Activated naive CD4-positive, alpha-beta T cell treated with anti-CD3 and anti-CD28 coated beads, Interleukin-2, amount 50 U/mL, for 24 hours (primary cell): ENCODE measurements around the gene ACAN.

ENCODE experiments used
- H3K27ac Mint-ChIP-seq: one replicate; pipeline ENCODE4 v1.8.0; 2021; ENCODE audit warnings: mild to moderate bottlenecking, mixed read lengths
- H3K27me3 Mint-ChIP-seq: one replicate; pipeline ENCODE4 v1.8.0; 2021; ENCODE audit warnings: mixed read lengths
- H3K36me3 Mint-ChIP-seq: one replicate; pipeline ENCODE4 v1.8.0; 2021; ENCODE audit warnings: mixed read lengths
- H3K4me1 Mint-ChIP-seq: one replicate; pipeline ENCODE4 v1.8.0; 2021; ENCODE audit warnings: mixed read lengths
- H3K4me3 Mint-ChIP-seq: one replicate; pipeline ENCODE4 v1.8.0; 2021; ENCODE audit warnings: mild to moderate bottlenecking, mixed read lengths
- H3K9me3 Mint-ChIP-seq: one replicate; pipeline ENCODE4 v1.8.0; 2021; ENCODE audit warnings: mixed read lengths

Gene ACAN

GRCh38 chr15:88896333-88897033, 93.2 kb downstream of the ACAN start:
- peak overlapping the region; percentile 33 for H3K27ac Mint-ChIP-seq
- no peaks in the 10 kb centered on the region for H3K27me3 Mint-ChIP-seq
- H3K4me1 Mint-ChIP-seq: peaks cover 40% of the 10 kb centered on the region
- H3K36me3 Mint-ChIP-seq: no peaks in the 10 kb centered on the region
- peak overlapping the region; percentile 26 for H3K4me3 Mint-ChIP-seq
- no peaks in the 10 kb centered on the region for H3K9me3 Mint-ChIP-seq

DNA sequence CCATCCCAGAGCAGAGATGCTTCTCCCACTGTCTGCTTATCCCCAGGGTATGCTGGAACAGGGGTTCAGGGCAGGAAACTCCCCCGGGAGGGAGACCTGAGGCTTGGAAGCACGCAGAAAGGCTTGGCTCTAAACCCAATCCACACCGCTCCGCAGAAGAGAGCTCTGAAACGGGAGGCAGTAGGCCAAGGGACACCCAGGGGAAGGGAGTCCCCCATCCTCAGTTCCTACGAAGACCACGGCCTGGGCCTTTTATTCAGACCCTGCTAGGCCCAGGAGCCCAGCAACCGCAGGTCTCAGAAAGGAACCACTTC, 93.9 kb downstream of the ACAN start:
- H3K4me1 Mint-ChIP-seq: peaks cover 43% of the 10 kb centered on the region
- no peaks in the 10 kb centered on the region for H3K27me3 Mint-ChIP-seq
- peaks cover 3% of the 10 kb centered on the region for H3K36me3 Mint-ChIP-seq
- H3K27ac Mint-ChIP-seq: no peak overlapping the region
- H3K4me3 Mint-ChIP-seq: peak overlapping the region; percentile 26
- no peaks in the 10 kb centered on the region for H3K9me3 Mint-ChIP-seq

GRCh38 chr15:88897456-88898194, 94.4 kb downstream of the ACAN start:
- no peaks in the 10 kb centered on the region for H3K27me3 Mint-ChIP-seq
- peak overlapping the region; percentile 26 for H3K4me3 Mint-ChIP-seq
- peak overlapping the region; percentile 41 for H3K27ac Mint-ChIP-seq
- peaks cover 47% of the 10 kb centered on the region for H3K4me1 Mint-ChIP-seq
- peaks cover 3% of the 10 kb centered on the region for H3K36me3 Mint-ChIP-seq
- H3K9me3 Mint-ChIP-seq: no peaks in the 10 kb centered on the region

DNA sequence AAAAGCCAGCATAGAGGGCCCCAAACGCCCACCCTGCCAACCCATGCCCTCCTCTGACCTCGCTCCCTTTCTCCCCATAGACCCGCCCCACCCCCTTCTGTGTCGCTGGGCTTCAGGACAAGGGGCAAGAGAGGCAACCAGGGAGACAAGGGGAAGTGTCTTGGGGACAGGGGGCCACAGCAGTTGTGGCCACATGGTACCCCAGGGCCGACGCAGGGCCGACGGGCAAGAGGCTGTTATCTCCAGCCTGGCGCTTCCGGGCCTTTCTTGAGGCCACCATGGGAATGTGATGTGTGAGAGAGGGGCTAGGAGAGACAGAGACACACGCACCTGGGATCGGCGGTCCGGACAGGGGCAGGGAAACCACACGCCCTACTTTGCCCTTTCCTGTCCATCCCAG, 95.5 kb downstream of the ACAN start:
- Mint-ChIP-seq H3K4me1 (peaks cover 51% of the 10 kb centered on the region), H3K36me3 (peaks cover 3% of the 10 kb centered on the region), H3K9me3 (no peaks in the 10 kb centered on the region), H3K27me3 (no peaks in the 10 kb centered on the region), H3K27ac (no peak overlapping the region), H3K4me3 (no peak overlapping the region)

DNA sequence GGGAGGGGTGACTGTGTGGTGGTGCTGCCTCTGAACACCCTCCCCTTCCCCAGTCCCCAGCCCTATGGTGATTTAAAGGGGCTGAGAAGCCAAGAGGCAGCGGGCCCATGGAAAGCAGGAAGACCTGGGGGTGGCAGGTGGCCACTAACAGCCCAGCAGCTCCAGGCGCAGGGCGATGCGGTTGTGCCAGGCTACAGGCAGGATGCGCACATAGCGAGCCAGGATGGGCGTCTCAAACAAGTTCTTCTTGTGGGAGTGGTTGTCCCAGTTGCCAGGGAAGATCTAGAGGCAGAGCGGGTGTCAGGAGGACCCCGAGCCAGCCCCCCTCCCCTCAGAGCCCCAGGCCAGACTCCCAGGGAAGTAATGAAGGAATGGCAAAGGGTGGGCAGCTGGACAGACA, 96.0 kb downstream of the ACAN start:
- Mint-ChIP-seq H3K36me3 (peaks cover 3% of the 10 kb centered on the region), H3K4me1 (peaks cover 51% of the 10 kb centered on the region), H3K27me3 (no peaks in the 10 kb centered on the region), H3K9me3 (no peaks in the 10 kb centered on the region), H3K27ac (no peak overlapping the region), H3K4me3 (no peak overlapping the region)

DNA sequence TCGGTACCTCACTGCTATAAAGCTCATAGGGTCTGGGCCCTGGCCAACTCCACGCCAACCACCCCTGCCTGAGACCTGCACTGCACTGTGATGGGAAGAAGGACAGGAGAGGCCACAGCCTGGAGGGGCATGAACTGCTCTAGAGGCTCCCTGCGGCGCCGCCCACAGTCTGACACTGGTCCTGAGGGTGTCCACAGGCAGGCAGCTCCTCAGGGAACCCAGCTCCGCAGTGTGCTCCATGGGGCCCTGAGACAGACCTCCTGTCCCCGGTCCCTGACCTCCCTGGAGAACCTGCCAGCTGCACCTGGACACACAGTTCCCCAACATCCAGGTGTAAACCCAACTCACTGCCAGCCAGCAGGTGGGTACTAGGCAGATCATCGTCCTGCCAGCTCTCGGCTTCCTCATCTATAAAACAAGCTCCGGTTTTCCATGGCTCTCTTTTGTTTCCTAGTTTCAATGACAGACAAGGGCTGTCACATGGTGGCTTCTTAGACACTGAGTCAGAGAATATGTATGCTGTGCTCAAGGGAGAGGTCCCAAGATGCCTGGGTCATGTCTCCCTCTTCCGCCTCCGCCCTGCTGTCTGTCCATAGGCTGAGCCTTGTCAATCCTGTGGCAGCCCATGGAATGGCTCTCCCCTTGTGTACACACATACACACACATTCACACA, 97.2 kb downstream of the ACAN start:
- H3K27me3 Mint-ChIP-seq: no peaks in the 10 kb centered on the region
- no peak overlapping the region for H3K27ac Mint-ChIP-seq
- H3K4me1 Mint-ChIP-seq: peaks cover 60% of the 10 kb centered on the region
- no peaks in the 10 kb centered on the region for H3K9me3 Mint-ChIP-seq
- H3K36me3 Mint-ChIP-seq: peaks cover 3% of the 10 kb centered on the region
- H3K4me3 Mint-ChIP-seq: no peak overlapping the region

DNA sequence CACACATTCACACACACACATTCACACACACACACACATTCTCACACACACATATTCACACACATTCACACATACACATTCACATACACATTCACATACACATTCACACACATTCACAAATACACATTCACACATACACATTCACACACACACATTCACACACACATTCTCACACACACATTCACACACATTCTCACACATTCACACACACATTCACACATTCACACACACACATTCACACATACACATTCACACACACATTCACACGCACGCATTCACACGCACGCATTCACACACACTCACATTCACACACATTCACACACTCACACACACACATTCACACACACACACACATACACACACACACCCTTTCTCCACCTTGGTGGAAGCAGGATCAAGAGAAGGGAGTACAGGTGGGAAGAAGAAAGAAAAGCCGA, 97.8 kb downstream of the ACAN start:
- Mint-ChIP-seq H3K27me3 (no peaks in the 10 kb centered on the region), H3K27ac (no peak overlapping the region), H3K4me3 (no peak overlapping the region), H3K4me1 (peaks cover 58% of the 10 kb centered on the region), H3K36me3 (peaks cover 3% of the 10 kb centered on the region), H3K9me3 (no peaks in the 10 kb centered on the region)

- Mint-ChIP-seq H3K4me1 (peaks cover 56% of the 10 kb centered on the region), H3K27me3 (no peaks in the 10 kb centered on the region), H3K4me3 (no peak overlapping the region), H3K9me3 (no peaks in the 10 kb centered on the region), H3K36me3 (peaks cover 3% of the 10 kb centered on the region), H3K27ac (peak overlapping the region; percentile 78)
Observed at GRCh38 chr15:88901508-88902220, 98.4 kb downstream of the ACAN start.

DNA sequence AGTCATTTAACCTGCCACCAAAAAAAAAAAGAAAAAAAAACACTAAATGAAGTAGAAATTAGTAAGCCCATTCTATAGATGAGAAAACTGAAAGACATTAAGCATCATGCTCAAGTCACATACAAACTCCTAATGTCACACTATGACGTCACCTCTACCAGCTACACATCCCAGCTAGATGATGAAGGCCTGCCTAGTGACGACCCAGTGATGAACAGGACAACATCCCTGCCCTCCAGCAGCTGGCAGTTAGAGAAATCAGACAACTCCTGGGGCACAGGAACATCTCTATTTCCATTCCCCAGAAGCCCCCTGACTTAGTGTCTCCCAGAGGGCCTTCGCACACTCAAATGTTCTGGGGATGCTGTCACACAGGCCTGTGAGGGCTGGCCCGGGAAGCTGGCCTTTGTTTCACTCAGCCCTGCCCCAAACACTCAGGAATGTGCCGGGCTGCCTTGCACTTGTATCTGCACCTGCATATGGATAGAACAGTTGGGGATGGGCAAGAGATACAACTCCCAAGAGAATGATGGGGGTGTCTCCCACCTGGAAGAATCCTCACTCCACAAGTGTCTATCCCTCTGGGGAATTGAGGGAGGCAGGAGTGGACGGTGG, 99.1 kb downstream of the ACAN start:
- Mint-ChIP-seq H3K36me3 (peaks cover 3% of the 10 kb centered on the region), H3K27ac (peak overlapping the region; percentile 78), H3K4me3 (no peak overlapping the region)

DNA sequence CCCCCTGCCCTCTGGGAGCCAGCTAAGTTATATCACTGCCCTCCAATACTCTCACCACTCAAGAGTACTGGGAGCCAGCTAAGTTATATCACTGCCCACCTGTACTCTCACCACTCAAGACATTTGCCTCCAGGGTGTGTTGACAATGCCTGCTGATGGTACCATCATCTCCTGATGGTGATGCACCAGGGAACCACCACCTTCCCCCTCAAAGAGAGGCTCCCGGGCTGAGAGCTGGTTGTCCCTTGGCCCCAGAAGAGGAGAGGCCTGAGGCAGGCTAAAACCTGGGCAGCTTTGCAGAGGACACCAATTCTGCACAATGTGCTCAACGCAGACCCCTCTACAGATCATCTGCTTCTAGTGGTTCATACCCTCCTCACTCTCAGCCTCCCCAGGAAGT, 99.6 kb downstream of the ACAN start:
- no peak overlapping the region for H3K27ac Mint-ChIP-seq
- no peak overlapping the region for H3K4me3 Mint-ChIP-seq
- H3K4me1 Mint-ChIP-seq: peaks cover 44% of the 10 kb centered on the region

More for the DNA sequence above, 99.1 kb downstream of the ACAN start:
- Mint-ChIP-seq H3K9me3 (no peaks in the 10 kb centered on the region), H3K27me3 (no peaks in the 10 kb centered on the region), H3K4me1 (peaks cover 49% of the 10 kb centered on the region)

GRCh38 chr15:88904257-88904623, 101.0 kb downstream of the ACAN start:
- no peaks in the 10 kb centered on the region for H3K9me3 Mint-ChIP-seq
- H3K4me3 Mint-ChIP-seq: peak overlapping the region; percentile 6
- peak overlapping the region; percentile 89 for H3K27ac Mint-ChIP-seq
- H3K27me3 Mint-ChIP-seq: no peaks in the 10 kb centered on the region
- peaks cover 3% of the 10 kb centered on the region for H3K36me3 Mint-ChIP-seq
- H3K4me1 Mint-ChIP-seq: peaks cover 46% of the 10 kb centered on the region

More for the DNA sequence above, 99.6 kb downstream of the ACAN start:
- H3K27me3 Mint-ChIP-seq: no peaks in the 10 kb centered on the region
- H3K36me3 Mint-ChIP-seq: peaks cover 3% of the 10 kb centered on the region
- no peaks in the 10 kb centered on the region for H3K9me3 Mint-ChIP-seq

- Mint-ChIP-seq H3K4me3 (peak overlapping the region; percentile 6), H3K36me3 (peaks cover 3% of the 10 kb centered on the region), H3K27me3 (no peaks in the 10 kb centered on the region), H3K9me3 (no peaks in the 10 kb centered on the region), H3K4me1 (peaks cover 51% of the 10 kb centered on the region), H3K27ac (peak overlapping the region; percentile 89)
Observed at GRCh38 chr15:88904624-88905327, 101.5 kb downstream of the ACAN start.

DNA sequence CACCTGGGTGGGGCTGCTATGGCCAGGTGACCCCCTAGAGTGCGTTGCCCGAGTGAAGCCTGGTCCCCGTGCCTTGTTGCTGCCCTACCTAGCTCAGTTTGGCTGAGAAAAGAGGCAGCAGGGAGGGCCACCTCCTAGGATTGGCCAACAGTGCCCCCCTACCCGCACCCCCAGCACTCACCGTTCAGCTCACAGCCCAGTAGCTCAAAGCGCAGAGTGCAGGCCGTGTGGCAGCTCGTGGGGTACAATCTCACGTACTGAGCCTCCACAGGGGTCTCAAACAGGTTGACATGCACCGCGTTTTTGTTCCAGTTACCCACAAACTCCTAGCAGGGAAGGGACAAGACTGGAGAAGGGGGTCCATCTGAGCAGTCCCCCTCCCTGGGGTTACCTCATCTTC, 102.3 kb downstream of the ACAN start:
- Mint-ChIP-seq H3K4me3 (no peak overlapping the region), H3K36me3 (peaks cover 3% of the 10 kb centered on the region), H3K4me1 (peaks cover 57% of the 10 kb centered on the region), H3K27ac (no peak overlapping the region), H3K9me3 (no peaks in the 10 kb centered on the region), H3K27me3 (no peaks in the 10 kb centered on the region)

- no peaks in the 10 kb centered on the region for H3K27me3 Mint-ChIP-seq
- H3K27ac Mint-ChIP-seq: no peak overlapping the region
- peaks cover 62% of the 10 kb centered on the region for H3K4me1 Mint-ChIP-seq
- H3K4me3 Mint-ChIP-seq: no peak overlapping the region
- H3K9me3 Mint-ChIP-seq: no peaks in the 10 kb centered on the region
- H3K36me3 Mint-ChIP-seq: peaks cover 3% of the 10 kb centered on the region
Observed at GRCh38 chr15:88906130-88906529, 102.9 kb downstream of the ACAN start.

GRCh38 chr15:88906551-88906950, 103.3 kb downstream of the ACAN start:
- no peak overlapping the region for H3K4me3 Mint-ChIP-seq
- peaks cover 3% of the 10 kb centered on the region for H3K36me3 Mint-ChIP-seq
- peaks cover 64% of the 10 kb centered on the region for H3K4me1 Mint-ChIP-seq
- no peaks in the 10 kb centered on the region for H3K9me3 Mint-ChIP-seq
- no peak overlapping the region for H3K27ac Mint-ChIP-seq
- no peaks in the 10 kb centered on the region for H3K27me3 Mint-ChIP-seq
